Measurements from ENCODE around the gene TTC5. TPM values are rescaled to one million over a fixed set of nuclear protein-coding genes. Genes with fewer than 3 reads are reported as not detected.

The TTC5 gene
- total RNA-seq, 2 donors from 2014 or later, result 20.1 to 20.5 TPM

GRCh38 chr14:20262642-20263128 is 43.1 kb downstream of the TTC5 start:
- H3K9me3 Mint-ChIP-seq, result peaks cover 30% of the 10 kb centered on the region
- H3K27me3 Mint-ChIP-seq (ENCODE audit: insufficient read depth), result no peaks in the 10 kb centered on the region
- Histone ChIP-seq H3K36me3 (ENCODE audit: control insufficient read depth, insufficient read depth, low read length) (no peaks in the 10 kb centered on the region), H3K9me3 (ENCODE audit: control insufficient read depth, low read length) (peaks cover 8% of the 10 kb centered on the region), H3K4me3 (ENCODE audit: low read length) (no peak overlapping the region), H3K27me3 (ENCODE audit: control insufficient read depth, insufficient read depth, low read length, poor library complexity, severe bottlenecking) (no peaks in the 10 kb centered on the region), H3K9ac (ENCODE audit: extremely low read depth, low read length, poor library complexity, severe bottlenecking) (no peak overlapping the region), H3K4me1 (ENCODE audit: control insufficient read depth, insufficient read depth, low read length) (no peaks in the 10 kb centered on the region), H3K27ac (ENCODE audit: low read depth, low read length) (no peak overlapping the region)
- WGBS, 2 experiments (ENCODE audit: insufficient coverage in 1 of 2, insufficient read length in 1 of 2), result 34% methylated on average over 2 of the region's 3 CpGs; no CpG with 5 or more reads in 1 of the 2 experiments
- no peak for TF ChIP-seq CTCF (conservative IDR thresholded peaks at IDR 0.05)
- DNase-seq, result peak; percentile 56
- no peaks in the 10 kb centered on the region for H3K36me3 Mint-ChIP-seq (ENCODE audit: low read depth)
- H3K4me3 Mint-ChIP-seq, result no peak overlapping the region
- H3K4me1 Mint-ChIP-seq, result no peaks in the 10 kb centered on the region
- H3K27ac Mint-ChIP-seq, result no peak overlapping the region

GRCh38 chr14:20247646-20248246 is 58.0 kb downstream of the TTC5 start:
- Histone ChIP-seq H3K4me3 (ENCODE audit: low read length) (no peak overlapping the region), H3K9ac (ENCODE audit: extremely low read depth, low read length, poor library complexity, severe bottlenecking) (no peak overlapping the region), H3K4me1 (ENCODE audit: control insufficient read depth, insufficient read depth, low read length) (no peaks in the 10 kb centered on the region), H3K36me3 (ENCODE audit: control insufficient read depth, insufficient read depth, low read length) (no peaks in the 10 kb centered on the region), H3K27me3 (ENCODE audit: control insufficient read depth, insufficient read depth, low read length, poor library complexity, severe bottlenecking) (no peaks in the 10 kb centered on the region), H3K9me3 (ENCODE audit: control insufficient read depth, low read length) (peaks cover 49% of the 10 kb centered on the region), H3K27ac (ENCODE audit: low read depth, low read length) (no peak overlapping the region)
- Mint-ChIP-seq H3K4me3 (no peak overlapping the region), H3K27ac (no peak overlapping the region), H3K4me1 (no peaks in the 10 kb centered on the region), H3K27me3 (ENCODE audit: insufficient read depth) (no peaks in the 10 kb centered on the region), H3K36me3 (ENCODE audit: low read depth) (no peaks in the 10 kb centered on the region), H3K9me3 (peaks cover 58% of the 10 kb centered on the region)
- WGBS, 2 experiments (ENCODE audit: insufficient coverage in 1 of 2, insufficient read length in 1 of 2), result 73 to 76% methylated on average over 2 to 3 of the region's 3 CpGs
- peak; percentile 64 for TF ChIP-seq CTCF (conservative IDR thresholded peaks at IDR 0.05)
- no peak for DNase-seq

Other genes with a start within 250 kb of the TTC5 start
- gene OR4L1, start 245.9 kb downstream of the TTC5 start, total RNA-seq, result not detected
- not detected for gene OR4K17, start 195.2 kb downstream of the TTC5 start, total RNA-seq
- not detected for gene OR4N5, start 167.1 kb downstream of the TTC5 start, total RNA-seq
- gene OR11G2, start 115.1 kb downstream of the TTC5 start, total RNA-seq, result not detected
- not detected for gene OR11H6, start 82.2 kb downstream of the TTC5 start, total RNA-seq
- gene OR11H7, start 77.0 kb downstream of the TTC5 start, total RNA-seq, result not detected
- gene OR11H4, start 66.7 kb downstream of the TTC5 start, total RNA-seq, result not detected
- 10 to 100 TPM; 96.1 to 99.5 TPM for gene CCNB1IP1, start 27.3 kb upstream of the TTC5 start, total RNA-seq
- gene PARP2, start 37.7 kb upstream of the TTC5 start, total RNA-seq, result 10 to 100 TPM; 36.1 to 63.7 TPM
- gene TEP1, start 107.5 kb upstream of the TTC5 start, total RNA-seq, result 10 to 100 TPM; 33.8 to 34.0 TPM
- under 1 TPM in 1 of 2 donors, not detected in 1; 0.09 TPM for gene KLHL33, start 130.2 kb upstream of the TTC5 start, total RNA-seq
- 10 to 100 TPM; 44.3 to 50.7 TPM for gene OSGEP, start 148.9 kb upstream of the TTC5 start, total RNA-seq
- gene APEX1, start 149.3 kb upstream of the TTC5 start, total RNA-seq, result 100 to 1,000 TPM; 228 to 249 TPM
- 10 to 100 TPM; 32.1 to 38.1 TPM for gene PIP4P1, start 155.5 kb upstream of the TTC5 start, total RNA-seq
- 10 to 100 TPM; 52.8 to 59.8 TPM for gene PNP, start 163.5 kb upstream of the TTC5 start, total RNA-seq
- gene RNASE10, start 199.6 kb upstream of the TTC5 start, total RNA-seq, result 1 to 10 TPM in 1 of 2 donors, under 1 TPM in 1; 0.60 to 1.1 TPM

Data from endodermal cell (in vitro differentiated cells).